ENCODE results near the gene MST1R. TPM values are rescaled to one million over a fixed set of nuclear protein-coding genes. Genes with fewer than 3 reads are reported as not detected.
A peak's percentile ranks its signal among the peaks of the same experiment; 100 is the strongest.
"Not testable (repeated sequence)": the region's sequence is repeated elsewhere in the genome, so short reads cannot be mapped to it uniquely, and the experiment has no call there.

The MST1R gene
- total RNA-seq, 1 experiment from 2014 or later: 169 TPM

GRCh38 chr3:49926117-49926728 is 22.6 kb upstream of the MST1R start:
- H3K4me1 Mint-ChIP-seq (ENCODE audit: low read depth, unreplicated experiment): peaks cover 21% of the 10 kb centered on the region
- BruUV-seq (replicated peaks): no TSS peak
- H3K27me3 Mint-ChIP-seq (ENCODE audit: unreplicated experiment): no peaks in the 10 kb centered on the region
- CTCF ChIA-PET: no interaction called here
- intact Hi-C loops (cut with micrococcal nuclease; ENCODE audit: unreplicated experiment): no loop called here
- no peak for DNase-seq
- peaks cover 9% of the 10 kb centered on the region for H3K36me3 Mint-ChIP-seq (ENCODE audit: insufficient read depth, unreplicated experiment)
- H3K4me3 Mint-ChIP-seq (ENCODE audit: low read depth, unreplicated experiment): no peak overlapping the region
- no peaks in the 10 kb centered on the region for H3K9me3 Mint-ChIP-seq (ENCODE audit: low read depth, unreplicated experiment)
- TF ChIP-seq, protein P1, sequence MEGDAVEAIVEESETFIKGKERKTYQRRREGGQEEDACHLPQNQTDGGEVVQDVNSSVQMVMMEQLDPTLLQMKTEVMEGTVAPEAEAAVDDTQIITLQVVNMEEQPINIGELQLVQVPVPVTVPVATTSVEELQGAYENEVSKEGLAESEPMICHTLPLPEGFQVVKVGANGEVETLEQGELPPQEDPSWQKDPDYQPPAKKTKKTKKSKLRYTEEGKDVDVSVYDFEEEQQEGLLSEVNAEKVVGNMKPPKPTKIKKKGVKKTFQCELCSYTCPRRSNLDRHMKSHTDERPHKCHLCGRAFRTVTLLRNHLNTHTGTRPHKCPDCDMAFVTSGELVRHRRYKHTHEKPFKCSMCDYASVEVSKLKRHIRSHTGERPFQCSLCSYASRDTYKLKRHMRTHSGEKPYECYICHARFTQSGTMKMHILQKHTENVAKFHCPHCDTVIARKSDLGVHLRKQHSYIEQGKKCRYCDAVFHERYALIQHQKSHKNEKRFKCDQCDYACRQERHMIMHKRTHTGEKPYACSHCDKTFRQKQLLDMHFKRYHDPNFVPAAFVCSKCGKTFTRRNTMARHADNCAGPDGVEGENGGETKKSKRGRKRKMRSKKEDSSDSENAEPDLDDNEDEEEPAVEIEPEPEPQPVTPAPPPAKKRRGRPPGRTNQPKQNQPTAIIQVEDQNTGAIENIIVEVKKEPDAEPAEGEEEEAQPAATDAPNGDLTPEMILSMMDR (IDR thresholded peaks at IDR 0.05; ENCODE audit: unreplicated experiment): no peak
- no peak overlapping the region for H3K27ac Mint-ChIP-seq (ENCODE audit: unreplicated experiment)

- no TSS peak for BruUV-seq (replicated peaks)
- H3K9me3 Mint-ChIP-seq (ENCODE audit: low read depth, unreplicated experiment): no peaks in the 10 kb centered on the region
- H3K4me1 Mint-ChIP-seq (ENCODE audit: low read depth, unreplicated experiment): peaks cover 21% of the 10 kb centered on the region
- peaks cover 10% of the 10 kb centered on the region for H3K36me3 Mint-ChIP-seq (ENCODE audit: insufficient read depth, unreplicated experiment)
- no peak overlapping the region for H3K27ac Mint-ChIP-seq (ENCODE audit: unreplicated experiment)
- no peak for DNase-seq
- no peaks in the 10 kb centered on the region for H3K27me3 Mint-ChIP-seq (ENCODE audit: unreplicated experiment)
- intact Hi-C loops (cut with micrococcal nuclease; ENCODE audit: unreplicated experiment): no loop called here
- CTCF ChIA-PET: no interaction called here
- no peak overlapping the region for H3K4me3 Mint-ChIP-seq (ENCODE audit: low read depth, unreplicated experiment)
- TF ChIP-seq, protein P1 (IDR thresholded peaks at IDR 0.05; ENCODE audit: unreplicated experiment): no peak
These were observed 21.8 kb upstream of the MST1R start for GRCh38 chr3:49925485-49925884.

- Mint-ChIP-seq H3K27ac (ENCODE audit: unreplicated experiment) (no peak overlapping the region), H3K4me3 (ENCODE audit: low read depth, unreplicated experiment) (no peak overlapping the region), H3K9me3 (ENCODE audit: low read depth, unreplicated experiment) (no peaks in the 10 kb centered on the region), H3K27me3 (ENCODE audit: unreplicated experiment) (no peaks in the 10 kb centered on the region), H3K36me3 (ENCODE audit: insufficient read depth, unreplicated experiment) (peaks cover 14% of the 10 kb centered on the region), H3K4me1 (ENCODE audit: low read depth, unreplicated experiment) (peaks cover 21% of the 10 kb centered on the region)
- intact Hi-C loops (cut with micrococcal nuclease; ENCODE audit: unreplicated experiment): no loop called here
- DNase-seq: peak; percentile 15
- TF ChIP-seq, protein P1 (IDR thresholded peaks at IDR 0.05; ENCODE audit: unreplicated experiment): no peak
- CTCF ChIA-PET: interaction anchor here (0.5 kb wide), 1 partner anchor 121 kb away, joined by 9 read pairs; the partner anchor contains the start of gene INKA1
- BruUV-seq (replicated peaks): no TSS peak
These were observed 21.0 kb upstream of the MST1R start for GRCh38 chr3:49924683-49925082.

- H3K27ac Mint-ChIP-seq (ENCODE audit: unreplicated experiment); DNase-seq; H3K4me3 Mint-ChIP-seq (ENCODE audit: low read depth, unreplicated experiment); CTCF ChIA-PET; H3K9me3 Mint-ChIP-seq (ENCODE audit: low read depth, unreplicated experiment); intact Hi-C loops (cut with micrococcal nuclease; ENCODE audit: unreplicated experiment); H3K4me1 Mint-ChIP-seq (ENCODE audit: low read depth, unreplicated experiment); H3K36me3 Mint-ChIP-seq (ENCODE audit: insufficient read depth, unreplicated experiment); H3K27me3 Mint-ChIP-seq (ENCODE audit: unreplicated experiment); BruUV-seq (replicated peaks): not testable (repeated sequence)
These were observed 14.3 kb upstream of the MST1R start for GRCh38 chr3:49917806-49918590.

- Mint-ChIP-seq H3K27me3 (ENCODE audit: unreplicated experiment) (no peaks in the 10 kb centered on the region), H3K9me3 (ENCODE audit: low read depth, unreplicated experiment) (no peaks in the 10 kb centered on the region), H3K4me3 (ENCODE audit: low read depth, unreplicated experiment) (no peak overlapping the region), H3K4me1 (ENCODE audit: low read depth, unreplicated experiment) (peaks cover 8% of the 10 kb centered on the region), H3K27ac (ENCODE audit: unreplicated experiment) (no peak overlapping the region), H3K36me3 (ENCODE audit: insufficient read depth, unreplicated experiment) (peaks cover 6% of the 10 kb centered on the region)
- TF ChIP-seq, protein P1 (IDR thresholded peaks at IDR 0.05; ENCODE audit: unreplicated experiment): no peak
- DNase-seq: no peak
- CTCF ChIA-PET: no interaction called here
- intact Hi-C loops (cut with micrococcal nuclease; ENCODE audit: unreplicated experiment): no loop called here
- BruUV-seq (replicated peaks): no TSS peak
These were observed 13.0 kb upstream of the MST1R start for GRCh38 chr3:49916686-49917085.
